Esophagus squamous epithelium (tissue), 5 donors: Measurements from ENCODE around the gene AEBP2. TPM values are rescaled to one million over a fixed set of nuclear protein-coding genes. Genes with fewer than 3 reads are reported as not detected.

Source experiments
- DNase-seq: peaks from one replicate; lab custom pipeline; 2025; lab: John Stamatoyannopoulos, UW
- H3K27ac ChIP-seq, 4 donors: fragments of 200-600 bp; sonication (generic); one replicate each; pipeline ENCODE4 v1.5.1; 2016 to 2019; ENCODE audit warnings: mild to moderate bottlenecking in 1 of 4
- H3K27me3 ChIP-seq, 4 donors: fragments of 200-600 bp; sonication (generic); 1 replicate in 3 of 4; 2 replicates in 1 of 4; pipeline versions ENCODE4 v1.5.1 to v1.6.0; 2017 to 2021; ENCODE audit warnings: antibody characterized with exemption in 1 of 4
- H3K36me3 ChIP-seq, 3 donors: fragments of 200-600 bp; sonication (generic); one replicate each; pipeline ENCODE4 v1.5.1; 2016 to 2019
- H3K4me1 ChIP-seq, 3 donors: fragments of 200-600 bp; sonication (generic); one replicate each; pipeline ENCODE4 v1.5.1; 2017 to 2019
- H3K4me3 ChIP-seq, 4 donors: fragments of 200-600 bp; sonication (generic); 1 replicate in 3 of 4; 2 replicates in 1 of 4; pipeline ENCODE4 v1.5.1; 2016 to 2019; ENCODE audit warnings: mild to moderate bottlenecking in 2 of 4, moderate library complexity in 1 of 4
- H3K9me3 ChIP-seq, 3 donors: fragments of 200-600 bp; sonication (generic); one replicate each; pipeline ENCODE4 v1.5.1; 2016 to 2019
- CTCF ChIP-seq, 6 experiments: fragments of 450-650 bp in 4 of 6; fragments of 200-600 bp in 2 of 6; sonication (generic) in 2 of 6; IDR thresholded peaks; one replicate each; pipeline ENCODE4 v1.5.1; 2016 to 2019; ENCODE audit warnings: antibody characterized with exemption in 6 of 6, mild to moderate bottlenecking in 4 of 6, moderate library complexity in 4 of 6
- POLR2A ChIP-seq, 4 donors: fragments of 450-650 bp; IDR thresholded peaks; one replicate each; pipeline ENCODE4 v1.6.1; 2017; ENCODE audit warnings: antibody characterized with exemption in 4 of 4, mild to moderate bottlenecking in 4 of 4, moderate library complexity in 3 of 4
- WGBS, 2 donors: methylation state at CpG; one replicate each; pipeline ENCODE4 v1.1.5; 2018; 5-methylcytosine and 5-hydroxymethylcytosine counted together
- intact Hi-C: fragments of 100-400 bp; cut with DNase I; formaldehyde crosslinking; loops from one replicate; pipeline ENCODE4 v1.15.0; 2022
- total RNA-seq, 4 donors: library from RNA; depleted of rRNA; stranded (reverse); fragments of >200 nt; gene quantifications; one replicate each; pipeline ENCODE4 v1.1.0, GENCODE V29; 2016
- donor health status: DM: yes; HTN: yes; CAD: no.

The AEBP2 gene
- total RNA-seq, 4 donors from 2014 or later: 26.8 to 50.2 (median 33.4) TPM

DNA sequence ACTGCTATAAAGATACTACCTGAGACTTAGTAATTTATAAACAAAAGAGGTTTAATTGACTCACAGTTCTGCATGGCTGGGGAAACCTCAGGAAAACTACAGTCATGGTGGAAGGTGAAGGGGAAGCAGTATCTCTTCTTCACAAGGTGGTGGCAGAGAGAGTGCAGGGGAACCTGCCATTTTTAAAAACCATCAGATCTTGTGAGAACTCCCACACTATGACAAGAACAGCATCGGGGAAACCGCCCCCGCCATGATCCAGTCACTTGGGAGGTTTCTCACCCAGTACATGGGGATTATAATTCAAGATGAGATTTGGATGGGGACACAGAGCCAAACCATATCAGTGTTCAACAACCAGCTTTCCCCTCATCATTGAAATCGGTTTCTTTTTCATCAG, 49.9 kb downstream of the AEBP2 start:
- Histone ChIP-seq H3K36me3 (peaks cover 0 to 21% (median 0%) of the 10 kb centered on the region in 3 donors), H3K4me1 (peaks cover 0 to 43% (median 8%) of the 10 kb centered on the region in 3 donors), H3K27ac (no peak overlapping the region), H3K27me3 (no peaks in the 10 kb centered on the region), H3K4me3 (no peak overlapping the region), H3K9me3 (no peaks in the 10 kb centered on the region)
- intact Hi-C loops: no loop called here
- WGBS, 2 donors: 80 to 89% methylated on average over 3 to 4 of the region's 4 CpGs
- DNase-seq: no peak
- TF ChIP-seq CTCF (IDR thresholded peaks at IDR 0.05): no peak
- no peak for TF ChIP-seq POLR2A (IDR thresholded peaks at IDR 0.05)

DNA sequence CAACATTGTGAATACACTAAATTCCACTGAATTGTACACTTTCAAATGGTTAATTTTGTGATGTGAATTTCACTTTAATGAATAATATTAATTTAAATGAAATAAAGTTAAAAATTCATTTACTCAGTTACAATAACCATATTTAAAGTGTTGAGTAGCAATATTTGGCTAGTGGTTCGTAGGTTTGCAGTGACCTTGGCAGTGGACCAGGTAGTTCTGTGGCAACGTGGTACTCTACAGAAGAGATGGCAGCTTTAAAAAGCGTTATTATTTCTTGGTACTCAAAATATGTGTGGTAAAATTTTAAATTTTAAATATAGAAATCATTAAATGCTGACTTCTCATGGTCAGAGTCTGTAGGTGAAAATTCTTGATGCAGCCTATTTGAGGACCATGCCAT, 51.6 kb downstream of the AEBP2 start:
- Histone ChIP-seq H3K27ac (no peak overlapping the region), H3K4me1 (peaks cover 0 to 25% (median 0%) of the 10 kb centered on the region in 3 donors), H3K4me3 (no peak overlapping the region), H3K9me3 (no peaks in the 10 kb centered on the region), H3K27me3 (no peaks in the 10 kb centered on the region), H3K36me3 (peaks cover 0 to 38% (median 6%) of the 10 kb centered on the region in 3 donors)
- 81 to 86% methylated on average over 3 of the region's 3 CpGs for WGBS, 2 donors
- intact Hi-C loops: no loop called here
- DNase-seq: no peak
- no peak for TF ChIP-seq CTCF (IDR thresholded peaks at IDR 0.05)
- TF ChIP-seq POLR2A (IDR thresholded peaks at IDR 0.05): no peak

- no peak overlapping the region for H3K4me3 ChIP-seq
- H3K27ac ChIP-seq: no peak overlapping the region
- H3K9me3 ChIP-seq: no peaks in the 10 kb centered on the region
- DNase-seq: no peak
- TF ChIP-seq CTCF (IDR thresholded peaks at IDR 0.05) (no peak), POLR2A (IDR thresholded peaks at IDR 0.05) (no peak)
- intact Hi-C loops: no loop called here
- WGBS, 2 donors: 53 to 56% methylated on average over 3 of the region's 3 CpGs
- peaks cover 0 to 19% (median 0%) of the 10 kb centered on the region in 3 donors for H3K4me1 ChIP-seq
- peaks cover 0 to 48% (median 8%) of the 10 kb centered on the region in 3 donors for H3K36me3 ChIP-seq
- H3K27me3 ChIP-seq: no peaks in the 10 kb centered on the region
Observed at GRCh38 chr12:19491863-19492262, 52.6 kb downstream of the AEBP2 start.

GRCh38 chr12:19496219-19496878, 57.1 kb downstream of the AEBP2 start:
- Histone ChIP-seq H3K36me3 (peaks cover 0 to 52% (median 8%) of the 10 kb centered on the region in 3 donors), H3K4me3 (no peak overlapping the region), H3K27me3 (no peaks in the 10 kb centered on the region), H3K27ac (no peak overlapping the region), H3K4me1 (no peaks in the 10 kb centered on the region), H3K9me3 (no peaks in the 10 kb centered on the region)
- intact Hi-C loops: no loop called here
- 82 to 84% methylated on average over 5 of the region's 5 CpGs for WGBS, 2 donors
- TF ChIP-seq POLR2A (IDR thresholded peaks at IDR 0.05): no peak
- TF ChIP-seq CTCF (IDR thresholded peaks at IDR 0.05): no peak
- DNase-seq: no peak

DNA sequence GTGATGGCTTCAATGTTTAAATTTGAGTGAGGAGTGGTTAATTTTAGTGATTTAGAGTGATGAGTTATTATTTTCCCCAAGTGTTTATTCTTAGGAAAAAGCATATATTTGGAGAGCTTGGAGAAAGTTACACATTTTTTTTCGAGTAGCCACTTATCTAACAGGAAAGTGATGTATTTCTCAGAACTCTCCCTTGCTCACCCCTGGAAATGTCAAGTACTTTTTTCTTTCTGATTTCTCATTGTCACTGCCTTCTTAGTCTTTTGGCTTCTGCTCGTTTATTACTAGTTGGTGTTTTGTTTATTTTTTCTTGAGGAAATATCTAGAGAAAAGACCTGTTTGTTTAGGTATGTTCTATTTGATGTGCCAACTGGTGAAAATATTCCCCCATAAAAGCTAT, 58.8 kb downstream of the AEBP2 start:
- TF ChIP-seq POLR2A (IDR thresholded peaks at IDR 0.05): no peak
- TF ChIP-seq CTCF (IDR thresholded peaks at IDR 0.05): no peak
- DNase-seq: no peak
- Histone ChIP-seq H3K36me3 (peaks cover 0 to 68% (median 8%) of the 10 kb centered on the region in 3 donors), H3K27me3 (no peaks in the 10 kb centered on the region), H3K4me3 (no peak overlapping the region), H3K27ac (no peak overlapping the region), H3K4me1 (no peaks in the 10 kb centered on the region), H3K9me3 (no peaks in the 10 kb centered on the region)
- intact Hi-C loops: no loop called here
- 37 to 45% methylated on average over 2 of the region's 2 CpGs for WGBS, 2 donors
